GM23338 (cell line): ENCODE data around the gene DEPDC5. TPM values are rescaled to one million over a fixed set of nuclear protein-coding genes. Genes with fewer than 3 reads are reported as not detected.

Source experiments
- ATAC-seq: fragments of 200-7000 bp; cut with Tn5 transposase; 3 replicates; pipeline ENCODE4 v1.9.1; 2020
- DNase-seq: peaks from one replicate; pipeline ENCODE4 v3.0.0-alpha.2; 2015; ENCODE audit warnings: low spot score
- H2AFZ ChIP-seq: fragments of 200-600 bp; sonication (generic); 2 replicates; pipeline ENCODE4 v1.8.0; 2016; ENCODE audit warnings: antibody characterized with exemption, mild to moderate bottlenecking, moderate library complexity
- H3F3A ChIP-seq: fragments of 200-600 bp; sonication (generic); replicated peaks from 2 replicates; pipeline ENCODE4 v1.8.0; 2017; ENCODE audit warnings: antibody characterized with exemption, mixed run types, low read depth
- H3K27ac ChIP-seq: fragments of 200-600 bp; sonication (generic); 2 replicates; pipeline ENCODE4 v1.6.1; 2016; ENCODE audit warnings: low read depth
- H3K27me3 ChIP-seq: fragments of 200-600 bp; sonication (generic); 2 replicates; pipeline ENCODE4 v1.8.0; 2016; ENCODE audit warnings: mild to moderate bottlenecking, mixed run types, moderate library complexity; ENCODE audit not compliant: insufficient read depth
- H3K36me3 ChIP-seq: fragments of 200-600 bp; sonication (generic); 2 replicates; pipeline ENCODE4 v1.8.0; 2016; ENCODE audit warnings: mild to moderate bottlenecking; ENCODE audit not compliant: insufficient read depth
- H3K4me1 ChIP-seq: fragments of 200-600 bp; sonication (generic); 2 replicates; pipeline ENCODE4 v1.8.0; 2016; ENCODE audit warnings: mild to moderate bottlenecking, moderate library complexity; ENCODE audit not compliant: insufficient read depth
- H3K4me2 ChIP-seq: fragments of 200-600 bp; sonication (generic); 2 replicates; pipeline ENCODE4 v1.7.1; 2017; ENCODE audit warnings: mixed run types
- H3K4me3 ChIP-seq: fragments of 200-600 bp; sonication (generic); 2 replicates; pipeline ENCODE4 v1.6.1; 2016; ENCODE audit warnings: mixed run types
- H3K79me2 ChIP-seq: fragments of 200-600 bp; sonication (generic); replicated peaks from 2 replicates; pipeline ENCODE4 v1.8.0; 2017; ENCODE audit warnings: mild to moderate bottlenecking; ENCODE audit not compliant: insufficient read depth
- H3K9me2 ChIP-seq: fragments of 200-600 bp; sonication (generic); 2 replicates; pipeline ENCODE4 v1.8.0; 2017; ENCODE audit not compliant: insufficient read depth
- H4K20me1 ChIP-seq: fragments of 200-600 bp; sonication (generic); replicated peaks from 2 replicates; pipeline ENCODE4 v1.8.0; 2017; ENCODE audit warnings: mild to moderate bottlenecking; ENCODE audit not compliant: insufficient read depth
- H3K27ac Mint-ChIP-seq: 2 replicates; pipeline ENCODE4 v1.8.0; 2020; ENCODE audit warnings: inconsistent platforms, mild to moderate bottlenecking, moderate library complexity, mixed read lengths
- H3K27me3 Mint-ChIP-seq: 3 replicates; pipeline ENCODE4 v1.8.0; 2022; ENCODE audit warnings: low read depth, mild to moderate bottlenecking, moderate library complexity, mixed read lengths, inconsistent platforms; ENCODE audit not compliant: insufficient read depth, poor library complexity
- H3K36me3 Mint-ChIP-seq: 3 replicates; pipeline ENCODE4 v1.8.0; 2021; ENCODE audit warnings: low read depth, mild to moderate bottlenecking, inconsistent platforms, moderate library complexity, mixed read lengths
- H3K4me1 Mint-ChIP-seq: 3 replicates; pipeline ENCODE4 v1.8.0; 2020; ENCODE audit warnings: mild to moderate bottlenecking, inconsistent platforms, mixed read lengths
- H3K4me3 Mint-ChIP-seq: 3 replicates; pipeline ENCODE4 v1.8.0; 2021; ENCODE audit warnings: moderate library complexity, mild to moderate bottlenecking, inconsistent platforms, mixed read lengths
- H3K9me3 Mint-ChIP-seq: 3 replicates; pipeline ENCODE4 v1.8.0; 2020; ENCODE audit warnings: moderate library complexity, mild to moderate bottlenecking, inconsistent platforms, mixed read lengths
- CREB1 ChIP-seq: fragments of 250-450 bp; sonication (Bioruptor Pico); IDR thresholded peaks from 2 replicates; pipeline ENCODE4 v1.5.0; 2020; ENCODE audit warnings: low read depth, mild to moderate bottlenecking, moderate library complexity
- CTCF ChIP-seq, 2 experiments: fragments of 200-600 bp in 1 of 2; sonication (generic) in 1 of 2; conservative IDR thresholded peaks; 2 replicates each; pipeline versions ENCODE4 v1.5.1 to v1.6.1; 2016 to 2017; ENCODE audit warnings: antibody characterized with exemption in 2 of 2, low read depth in 2 of 2, mild to moderate bottlenecking in 2 of 2, moderate library complexity in 1 of 2
- ETS1 ChIP-seq: IDR thresholded peaks from 2 replicates; pipeline ENCODE4 v1.6.1; 2016; ENCODE audit warnings: antibody characterized with exemption
- EZH2 ChIP-seq: fragments of 200-600 bp; sonication (generic); IDR thresholded peaks from one replicate; pipeline ENCODE4 v1.8.0; 2017; ENCODE audit warnings: antibody characterized with exemption, mild to moderate bottlenecking, low read depth; ENCODE audit not compliant: unreplicated experiment
- EZH2phosphoT487 ChIP-seq: fragments of 200-600 bp; sonication (generic); IDR thresholded peaks from one replicate; pipeline ENCODE4 v1.8.1; 2018; ENCODE audit warnings: antibody characterized with exemption; ENCODE audit not compliant: unreplicated experiment
- JUNB ChIP-seq: IDR thresholded peaks from one replicate; pipeline ENCODE4 v1.6.1; 2016; ENCODE audit warnings: antibody characterized with exemption; ENCODE audit not compliant: unreplicated experiment
- NANOG ChIP-seq: IDR thresholded peaks from 2 replicates; pipeline ENCODE4 v1.6.1; 2016; ENCODE audit warnings: antibody characterized with exemption, borderline replicate concordance
- POLR2AphosphoS5 ChIP-seq: IDR thresholded peaks from 2 replicates; pipeline ENCODE4 v1.6.1; 2016; ENCODE audit warnings: antibody characterized with exemption, low read depth
- REST ChIP-seq: IDR thresholded peaks from one replicate; pipeline ENCODE4 v1.6.1; 2018; ENCODE audit warnings: antibody characterized with exemption; ENCODE audit not compliant: unreplicated experiment
- STAT1 ChIP-seq: IDR thresholded peaks from one replicate; pipeline ENCODE4 v1.6.1; 2016; ENCODE audit warnings: antibody characterized with exemption; ENCODE audit not compliant: unreplicated experiment
- ZNF114 ChIP-seq: fragments of 250-450 bp; sonication (Bioruptor Pico); IDR thresholded peaks from 2 replicates; pipeline ENCODE4 v1.5.0; 2020; ENCODE audit warnings: mild to moderate bottlenecking, moderate library complexity
- ZNF331 ChIP-seq: fragments of 250-450 bp; sonication (Bioruptor Pico); IDR thresholded peaks from 2 replicates; pipeline ENCODE4 v1.5.0; 2020; ENCODE audit warnings: low read depth, mild to moderate bottlenecking, moderate library complexity
- ZNF462 ChIP-seq: fragments of 250-450 bp; sonication (Bioruptor Pico); IDR thresholded peaks from 2 replicates; pipeline ENCODE4 v1.5.0; 2020; ENCODE audit warnings: mild to moderate bottlenecking, moderate library complexity
- polyA plus RNA-seq: library from polyadenylated mRNA; unstranded; fragments of >200 nt; fragmentation: Nextera tagmentation; extraction: Ambion mirVana; gene quantifications from 2 replicates; pipeline ENCODE4 v1.2.1, GENCODE V29; 2016
- total RNA-seq: library from RNA; depleted of rRNA; stranded (reverse); fragments of >200 nt; shearing (Covaris generic); gene quantifications from 2 replicates; pipeline ENCODE4 v1.2.3, GENCODE V29; 2014

The DEPDC5 gene
- total and polyA plus RNA-seq, 2 experiments from 2014 or later = 18.7 to 19.7 TPM

- Mint-ChIP-seq H3K27ac (no peak overlapping the region), H3K9me3 (no peaks in the 10 kb centered on the region), H3K4me1 (peaks cover 7% of the 10 kb centered on the region), H3K4me3 (no peak overlapping the region), H3K27me3 (peaks cover 9% of the 10 kb centered on the region), H3K36me3 (no peaks in the 10 kb centered on the region)
- Histone ChIP-seq H3K27ac (no peak overlapping the region), H2AFZ (no peak overlapping the region), H3K9me2 (no peaks in the 10 kb centered on the region), H3K4me1 (no peaks in the 10 kb centered on the region; the same call in 1 of the 2 replicates), H3K4me3 (no peak overlapping the region), H3F3A (0 out of 2 replicates have a peak, but pooled peaks cover 2% of the 10 kb centered on the region), H3K4me2 (no peak overlapping the region), H4K20me1 (no peaks in the 10 kb centered on the region), H3K79me2 (no peaks in the 10 kb centered on the region), H3K36me3 (no peaks in the 10 kb centered on the region), H3K27me3 (no peaks in the 10 kb centered on the region)
- DNase-seq (no peak), ATAC-seq (no peak)
- TF ChIP-seq ZNF331 (CRISPR knock-in tag) = no peak
- TF ChIP-seq CREB1 (CRISPR knock-in tag) = no peak
- no peak for TF ChIP-seq CTCF (conservative IDR thresholded peaks at IDR 0.05; ENCODE audit: low read depth in 2 of 2)
- TF ChIP-seq ZNF462 (CRISPR knock-in tag) = no peak
- TF ChIP-seq JUNB = no peak
- TF ChIP-seq ZNF114 = no peak
- no peak for TF ChIP-seq STAT1
- TF ChIP-seq EZH2 = no peak
- no peak for TF ChIP-seq ETS1
- no peak for TF ChIP-seq NANOG
- no peak for TF ChIP-seq POLR2AphosphoS5
- no peak for TF ChIP-seq REST
- no peak for TF ChIP-seq EZH2phosphoT487
Measured at GRCh38 chr22:31937341-31937740, 183.5 kb downstream of the DEPDC5 start.
